Choroid plexus epithelial cell (primary cell): ENCODE results near the gene QTRT2.

ENCODE experiments used
- DNase-seq: peaks from one replicate; pipeline ENCODE4 v3.0.0-alpha.2; 2010; ENCODE audit warnings: low read depth
- H3K4me3 ChIP-seq: 2 replicates; pipeline ENCODE4 v1.5.1; 2011; ENCODE audit warnings: low read depth, mild to moderate bottlenecking, control low read depth, low read length, moderate library complexity
- CTCF ChIP-seq: conservative IDR thresholded peaks from 2 replicates; pipeline ENCODE4 v1.5.1; 2011; ENCODE audit warnings: low read depth, mild to moderate bottlenecking, control low read depth, inconsistent platforms, low read length, moderate library complexity

QTRT2 gene

GRCh38 chr3:114052216-114052615 is 4.3 kb upstream of the QTRT2 start:
- TF ChIP-seq CTCF = no peak
- no peak for DNase-seq
- H3K4me3 ChIP-seq = no peak overlapping the region

GRCh38 chr3:114057011-114057347 is 442 bp downstream of the QTRT2 start:
- H3K4me3 ChIP-seq = peak overlapping the region; percentile 70
- no peak for TF ChIP-seq CTCF
- DNase-seq = no peak

GRCh38 chr3:114058646-114059045 is 2.1 kb downstream of the QTRT2 start:
- no peak for DNase-seq
- no peak for TF ChIP-seq CTCF
- H3K4me3 ChIP-seq = no peak overlapping the region

GRCh38 chr3:114060906-114061655 is 4.5 kb downstream of the QTRT2 start:
- TF ChIP-seq CTCF = no peak
- no peak for DNase-seq
- no peak overlapping the region for H3K4me3 ChIP-seq

- TF ChIP-seq CTCF = no peak
- no peak overlapping the region for H3K4me3 ChIP-seq
- no peak for DNase-seq
Measured at GRCh38 chr3:114067804-114068203, 11.3 kb downstream of the QTRT2 start.

- no peak for DNase-seq
- H3K4me3 ChIP-seq = no peak overlapping the region
- no peak for TF ChIP-seq CTCF
Measured at GRCh38 chr3:114068336-114068735, 11.8 kb downstream of the QTRT2 start.

GRCh38 chr3:114071786-114072185 is 15.2 kb downstream of the QTRT2 start:
- no peak overlapping the region for H3K4me3 ChIP-seq
- peak; percentile 60 for DNase-seq
- TF ChIP-seq CTCF = no peak
